PC-3 (cell line): Measurements from ENCODE around the gene DPEP2NB.

Experiments used
- EZH2 ChIP-seq: fragments of 300-600 bp; sonication (generic); IDR thresholded peaks from one replicate; pipeline ENCODE4 v1.6.1; 2017; ENCODE audit warnings: antibody characterized with exemption, mild to moderate bottlenecking, low read length; ENCODE audit not compliant: unreplicated experiment
- TF ChIP-seq, protein P1 (sequence below): fragments of 300-600 bp; sonication (generic); conservative IDR thresholded peaks from 2 replicates; pipeline ENCODE4 v1.5.1; 2017; ENCODE audit warnings: antibody characterized with exemption, low read depth, mild to moderate bottlenecking, low read length

DNA sequence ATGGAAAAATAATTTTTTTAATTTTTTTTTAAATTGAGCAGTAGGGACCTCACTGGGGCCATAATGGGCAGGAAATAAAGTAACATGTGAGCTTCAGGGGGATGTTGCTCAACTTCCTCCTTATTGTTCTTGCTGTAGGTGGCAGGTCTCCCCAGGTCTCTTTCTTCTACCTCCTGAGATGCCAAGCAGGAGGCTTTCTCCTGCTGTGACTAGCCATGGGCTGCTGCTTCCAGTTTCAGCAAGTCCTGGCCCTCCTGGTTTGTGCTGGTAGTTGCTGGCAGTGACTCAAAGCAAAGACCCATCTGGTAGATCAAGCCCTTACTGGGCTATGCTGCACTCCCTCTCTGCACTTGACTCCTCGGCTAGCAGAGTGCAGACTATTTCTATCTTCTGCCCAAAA lies 2.3 kb downstream of the DPEP2NB start:
- TF ChIP-seq, protein P1, sequence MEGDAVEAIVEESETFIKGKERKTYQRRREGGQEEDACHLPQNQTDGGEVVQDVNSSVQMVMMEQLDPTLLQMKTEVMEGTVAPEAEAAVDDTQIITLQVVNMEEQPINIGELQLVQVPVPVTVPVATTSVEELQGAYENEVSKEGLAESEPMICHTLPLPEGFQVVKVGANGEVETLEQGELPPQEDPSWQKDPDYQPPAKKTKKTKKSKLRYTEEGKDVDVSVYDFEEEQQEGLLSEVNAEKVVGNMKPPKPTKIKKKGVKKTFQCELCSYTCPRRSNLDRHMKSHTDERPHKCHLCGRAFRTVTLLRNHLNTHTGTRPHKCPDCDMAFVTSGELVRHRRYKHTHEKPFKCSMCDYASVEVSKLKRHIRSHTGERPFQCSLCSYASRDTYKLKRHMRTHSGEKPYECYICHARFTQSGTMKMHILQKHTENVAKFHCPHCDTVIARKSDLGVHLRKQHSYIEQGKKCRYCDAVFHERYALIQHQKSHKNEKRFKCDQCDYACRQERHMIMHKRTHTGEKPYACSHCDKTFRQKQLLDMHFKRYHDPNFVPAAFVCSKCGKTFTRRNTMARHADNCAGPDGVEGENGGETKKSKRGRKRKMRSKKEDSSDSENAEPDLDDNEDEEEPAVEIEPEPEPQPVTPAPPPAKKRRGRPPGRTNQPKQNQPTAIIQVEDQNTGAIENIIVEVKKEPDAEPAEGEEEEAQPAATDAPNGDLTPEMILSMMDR: no peak
- TF ChIP-seq EZH2: no peak
